ENCODE data around the gene SGCA. TPM values are rescaled to one million over a fixed set of nuclear protein-coding genes. Genes with fewer than 3 reads are reported as not detected.
A peak's percentile ranks its signal among the peaks of the same experiment; 100 is the strongest.

Gene SGCA
- total and polyA plus RNA-seq, 9 of the 15 experiments (the other 6 are each of a cell fraction or from before 2014, with no cell fraction given) = not detected

- TF ChIP-seq E2F6 (IDR thresholded peaks at IDR 0.05; ENCODE audit: borderline replicate concordance in 1 of 2, extremely low read depth in 1 of 2, insufficient read depth in 1 of 2, insufficient read length in 1 of 2, low read depth in 1 of 2, low read length in 1 of 2, poor library complexity in 1 of 2, severe bottlenecking in 1 of 2) = no peak
- TF ChIP-seq DIDO1 (tag; IDR thresholded peaks at IDR 0.05; ENCODE audit: low read depth) = no peak
- no peak for TF ChIP-seq RFX5 (IDR thresholded peaks at IDR 0.05; ENCODE audit: low read depth, low read length)
- no peak for TF ChIP-seq LARP7 (IDR thresholded peaks at IDR 0.05)
- TF ChIP-seq TAF15 (IDR thresholded peaks at IDR 0.05; ENCODE audit: low read depth, low read length) = no peak
- TF ChIP-seq MCM5 (IDR thresholded peaks at IDR 0.05; ENCODE audit: low read depth) = no peak
- no peak for TF ChIP-seq MAZ (CRISPR knock-in tag; conservative IDR thresholded peaks at IDR 0.05 in 1 of 2, IDR thresholded peaks at IDR 0.05 in 1 of 2)
- TF ChIP-seq HDAC2 (IDR thresholded peaks at IDR 0.05) = no peak
- no peak for TF ChIP-seq KDM1A (IDR thresholded peaks at IDR 0.05)
- no peak for TF ChIP-seq MCM2 (IDR thresholded peaks at IDR 0.05; ENCODE audit: low read depth)
- no peak for TF ChIP-seq ZNF695 (CRISPR knock-in tag; IDR thresholded peaks at IDR 0.05)
- no peak for TF ChIP-seq NFE2 (IDR thresholded peaks at IDR 0.05; ENCODE audit: low read depth)
- no peak for TF ChIP-seq ZNF398 (CRISPR knock-in tag; IDR thresholded peaks at IDR 0.05)
- TF ChIP-seq SAFB (IDR thresholded peaks at IDR 0.05; ENCODE audit: borderline replicate concordance, low read depth, low read length) = no peak
- peak in 1 of 2 experiments; percentile 61; a peak in 1 of 4 replicates for TF ChIP-seq NONO (IDR thresholded peaks at IDR 0.05; ENCODE audit: low read depth in 2 of 2, low read length in 1 of 2)
- no peak for TF ChIP-seq FOXM1 (IDR thresholded peaks at IDR 0.05; ENCODE audit: low read depth)
- TF ChIP-seq FOXM1 (CRISPR knock-in tag; IDR thresholded peaks at IDR 0.05; ENCODE audit: low read depth) = no peak
- no peak for TF ChIP-seq PTBP1 (IDR thresholded peaks at IDR 0.05; ENCODE audit: low read depth, low read length)
- no peak for TF ChIP-seq MYNN (IDR thresholded peaks at IDR 0.05)
- TF ChIP-seq MYNN (CRISPR knock-in tag; IDR thresholded peaks at IDR 0.05) = no peak
- no peak for TF ChIP-seq ZNF347 (CRISPR knock-in tag; IDR thresholded peaks at IDR 0.05; ENCODE audit: low read depth)
- TF ChIP-seq AFF4 (CRISPR knock-in tag; IDR thresholded peaks at IDR 0.05) = 0 out of 2 replicates have a peak, but pooled peaks have one; percentile 49
- no peak for TF ChIP-seq MAFG (tag; conservative IDR thresholded peaks at IDR 0.05)
- 0 out of 2 replicates have a peak, but pooled peaks have one; percentile 14 for TF ChIP-seq GABPB1 (CRISPR knock-in tag; IDR thresholded peaks at IDR 0.05)
Measured at GRCh38 chr17:50150354-50151040, 15.3 kb upstream of the SGCA start, which contains the start of gene PPP1R9B (continued).
